ENCODE data around the gene HSPG2. TPM values are rescaled to one million over a fixed set of nuclear protein-coding genes. Genes with fewer than 3 reads are reported as not detected.

The HSPG2 gene
- total RNA-seq, 6 experiments from 2014 or later, result 275 to 430 (median 297) TPM

GRCh38 chr1:21931171-21932093 is 5.7 kb downstream of the HSPG2 start:
- H3K4me1 Mint-ChIP-seq (ENCODE audit: low read depth), result peaks cover 81% of the 10 kb centered on the region
- no peak for TF ChIP-seq CTCF (IDR thresholded peaks at IDR 0.05)
- H3K4me3 Mint-ChIP-seq, result peak overlapping the region; percentile 94
- DNase-seq, result peak; percentile 91
- H3K27me3 Mint-ChIP-seq (ENCODE audit: insufficient read depth), result peaks cover 5% of the 10 kb centered on the region
- H3K27ac Mint-ChIP-seq, result peak overlapping the region; percentile 93
- H3K9me3 Mint-ChIP-seq, result no peaks in the 10 kb centered on the region
- peaks cover 32% of the 10 kb centered on the region for H3K36me3 Mint-ChIP-seq (ENCODE audit: low read depth)

- Mint-ChIP-seq H3K4me1 (ENCODE audit: low read depth) (peaks cover 86% of the 10 kb centered on the region), H3K36me3 (ENCODE audit: low read depth) (peaks cover 35% of the 10 kb centered on the region), H3K4me3 (peak overlapping the region; percentile 94), H3K27me3 (ENCODE audit: insufficient read depth) (peaks cover 5% of the 10 kb centered on the region), H3K9me3 (no peaks in the 10 kb centered on the region), H3K27ac (peak overlapping the region; percentile 93)
- no peak for TF ChIP-seq CTCF (IDR thresholded peaks at IDR 0.05)
- no peak for DNase-seq
These were observed 6.4 kb downstream of the HSPG2 start for GRCh38 chr1:21930629-21931170.

- TF ChIP-seq CTCF (IDR thresholded peaks at IDR 0.05), result no peak
- H3K4me3 Mint-ChIP-seq, result peak overlapping the region; percentile 94
- peaks cover 86% of the 10 kb centered on the region for H3K4me1 Mint-ChIP-seq (ENCODE audit: low read depth)
- no peaks in the 10 kb centered on the region for H3K9me3 Mint-ChIP-seq
- H3K36me3 Mint-ChIP-seq (ENCODE audit: low read depth), result peaks cover 33% of the 10 kb centered on the region
- no peak for DNase-seq
- peak overlapping the region; percentile 93 for H3K27ac Mint-ChIP-seq
- H3K27me3 Mint-ChIP-seq (ENCODE audit: insufficient read depth), result peaks cover 5% of the 10 kb centered on the region
These were observed 7.0 kb downstream of the HSPG2 start for GRCh38 chr1:21930080-21930571.

GRCh38 chr1:21927533-21928237 is 9.4 kb downstream of the HSPG2 start:
- Mint-ChIP-seq H3K4me3 (peak overlapping the region; percentile 63), H3K27me3 (ENCODE audit: insufficient read depth) (peaks cover 9% of the 10 kb centered on the region), H3K9me3 (no peaks in the 10 kb centered on the region), H3K27ac (peak overlapping the region; percentile 94), H3K36me3 (ENCODE audit: low read depth) (peaks cover 45% of the 10 kb centered on the region), H3K4me1 (ENCODE audit: low read depth) (peaks cover 88% of the 10 kb centered on the region)
- TF ChIP-seq CTCF (IDR thresholded peaks at IDR 0.05), result no peak
- peak; percentile 58 for DNase-seq

GRCh38 chr1:21926814-21927532 is 10.1 kb downstream of the HSPG2 start:
- peak overlapping the region; percentile 94 for H3K27ac Mint-ChIP-seq
- DNase-seq, result peak; percentile 69
- peaks cover 88% of the 10 kb centered on the region for H3K4me1 Mint-ChIP-seq (ENCODE audit: low read depth)
- no peaks in the 10 kb centered on the region for H3K9me3 Mint-ChIP-seq
- TF ChIP-seq CTCF (IDR thresholded peaks at IDR 0.05), result no peak
- H3K36me3 Mint-ChIP-seq (ENCODE audit: low read depth), result peaks cover 41% of the 10 kb centered on the region
- H3K27me3 Mint-ChIP-seq (ENCODE audit: insufficient read depth), result peaks cover 9% of the 10 kb centered on the region
- H3K4me3 Mint-ChIP-seq, result peak overlapping the region; percentile 63

Measured in HFFc6 (cell line).